ENCODE results near the gene DUSP10. TPM values are rescaled to one million over a fixed set of nuclear protein-coding genes. Genes with fewer than 3 reads are reported as not detected.

DUSP10 gene
- total RNA-seq, 1 experiment from 2014 or later: 1.6 TPM

DNA sequence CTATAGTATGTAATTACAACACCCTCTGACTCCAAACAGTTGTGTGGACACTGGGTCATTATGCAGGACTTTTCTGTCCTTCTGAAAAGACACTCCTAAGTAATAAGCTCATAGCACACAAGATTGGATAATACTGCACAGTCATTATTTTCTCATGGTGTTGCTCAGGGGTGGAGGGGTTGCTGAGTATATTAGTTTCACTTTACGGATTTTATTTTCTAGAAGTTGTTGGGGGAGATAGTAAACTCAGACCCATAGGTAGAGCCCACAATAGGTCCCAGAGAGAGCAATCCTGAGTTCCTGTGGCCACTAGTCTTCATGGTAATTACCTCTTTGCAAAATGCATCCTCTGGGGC, 53.4 kb downstream of the DUSP10 start (continued):
- TF ChIP-seq GTF2I (CRISPR knock-in tag; conservative IDR thresholded peaks at IDR 0.05) (no peak), ELF4 (CRISPR knock-in tag; IDR thresholded peaks at IDR 0.05; ENCODE audit: low read depth) (no peak), SMAD4 (CRISPR knock-in tag; IDR thresholded peaks at IDR 0.05) (no peak)
- TF ChIP-seq, protein P1, sequence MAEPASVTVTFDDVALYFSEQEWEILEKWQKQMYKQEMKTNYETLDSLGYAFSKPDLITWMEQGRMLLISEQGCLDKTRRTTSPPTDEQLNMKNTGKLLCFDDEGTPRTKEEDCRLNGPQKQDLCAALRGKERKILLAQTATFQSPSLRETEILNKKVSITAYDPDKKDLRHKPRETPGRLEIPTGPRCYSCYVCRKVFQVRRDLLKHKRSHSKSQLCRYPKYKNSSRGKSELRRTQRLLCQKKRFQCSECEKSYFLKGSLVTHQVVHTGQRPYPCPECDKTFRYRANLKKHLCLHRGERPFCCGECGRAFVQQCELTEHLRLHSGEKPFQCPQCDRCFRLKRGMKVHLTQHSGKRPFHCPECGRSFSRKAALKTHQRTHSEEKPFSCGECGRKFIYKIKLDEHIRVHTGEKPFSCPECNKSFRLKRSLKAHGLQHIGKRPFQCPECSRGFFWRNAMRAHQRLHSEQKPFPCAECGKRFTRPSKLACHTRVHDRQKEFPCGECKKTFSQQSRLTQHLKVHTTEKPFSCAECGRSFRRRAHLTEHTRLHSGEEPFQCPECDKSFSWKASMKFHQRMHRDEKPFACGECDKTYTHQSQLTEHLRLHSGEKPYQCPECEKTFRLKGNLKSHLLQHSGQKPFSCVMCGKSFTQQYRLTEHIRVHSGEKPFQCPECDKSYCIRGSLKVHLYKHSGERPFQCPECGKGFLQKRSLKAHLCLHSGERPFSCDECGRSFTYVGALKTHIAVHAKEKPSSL (CRISPR knock-in tag; conservative IDR thresholded peaks at IDR 0.05): no peak
- TF ChIP-seq, protein P2, sequence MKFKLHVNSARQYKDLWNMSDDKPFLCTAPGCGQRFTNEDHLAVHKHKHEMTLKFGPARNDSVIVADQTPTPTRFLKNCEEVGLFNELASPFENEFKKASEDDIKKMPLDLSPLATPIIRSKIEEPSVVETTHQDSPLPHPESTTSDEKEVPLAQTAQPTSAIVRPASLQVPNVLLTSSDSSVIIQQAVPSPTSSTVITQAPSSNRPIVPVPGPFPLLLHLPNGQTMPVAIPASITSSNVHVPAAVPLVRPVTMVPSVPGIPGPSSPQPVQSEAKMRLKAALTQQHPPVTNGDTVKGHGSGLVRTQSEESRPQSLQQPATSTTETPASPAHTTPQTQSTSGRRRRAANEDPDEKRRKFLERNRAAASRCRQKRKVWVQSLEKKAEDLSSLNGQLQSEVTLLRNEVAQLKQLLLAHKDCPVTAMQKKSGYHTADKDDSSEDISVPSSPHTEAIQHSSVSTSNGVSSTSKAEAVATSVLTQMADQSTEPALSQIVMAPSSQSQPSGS (CRISPR knock-in tag; IDR thresholded peaks at IDR 0.05; ENCODE audit: borderline replicate concordance, low read depth): no peak
- TF ChIP-seq, protein P3, sequence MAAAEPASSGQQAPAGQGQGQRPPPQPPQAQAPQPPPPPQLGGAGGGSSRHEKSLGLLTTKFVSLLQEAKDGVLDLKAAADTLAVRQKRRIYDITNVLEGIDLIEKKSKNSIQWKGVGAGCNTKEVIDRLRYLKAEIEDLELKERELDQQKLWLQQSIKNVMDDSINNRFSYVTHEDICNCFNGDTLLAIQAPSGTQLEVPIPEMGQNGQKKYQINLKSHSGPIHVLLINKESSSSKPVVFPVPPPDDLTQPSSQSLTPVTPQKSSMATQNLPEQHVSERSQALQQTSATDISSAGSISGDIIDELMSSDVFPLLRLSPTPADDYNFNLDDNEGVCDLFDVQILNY (CRISPR knock-in tag; IDR thresholded peaks at IDR 0.05): no peak

DNA sequence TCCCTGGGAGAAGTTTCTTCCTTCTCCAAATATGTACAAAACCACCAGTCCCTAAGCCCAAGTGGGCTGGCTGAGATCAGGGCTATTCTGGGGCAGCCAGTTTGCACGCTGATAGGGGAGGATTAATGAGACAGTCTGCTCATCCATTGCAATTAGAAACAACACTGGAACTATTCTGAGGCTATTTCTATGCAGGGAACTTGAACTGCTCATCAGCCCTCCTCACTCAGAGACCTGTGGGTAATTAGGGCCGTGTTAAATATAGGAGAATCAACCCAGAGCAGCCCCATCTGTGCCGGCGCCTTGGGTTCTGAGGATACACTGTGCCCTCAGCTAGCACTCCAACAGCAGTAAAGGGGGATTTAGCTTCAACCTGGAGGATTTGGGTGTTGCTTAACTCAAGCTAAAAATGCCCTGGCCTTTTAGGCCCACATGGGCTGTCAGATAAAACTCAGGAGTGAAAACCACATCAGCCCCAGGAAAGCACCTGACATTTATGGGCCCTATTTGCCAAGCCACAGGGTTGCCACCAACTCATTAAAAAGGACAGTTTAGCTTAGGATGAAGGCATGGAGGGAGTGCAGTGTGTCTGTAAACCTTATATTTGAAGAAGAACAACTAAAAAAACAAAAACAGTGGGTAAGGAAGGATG, 53.9 kb downstream of the DUSP10 start:
- POLR2A ChIA-PET: no interaction called here
- CTCF ChIA-PET: no interaction called here

More for the DNA sequence above, 53.9 kb downstream of the DUSP10 start:
- Mint-ChIP-seq H3K36me3 (no peaks in the 10 kb centered on the region), H3K4me3 (no peak overlapping the region), H3K27ac (no peak overlapping the region), H3K4me1 (0 out of 2 replicates have a peak, but pooled peaks cover 9% of the 10 kb centered on the region), H3K27me3 (ENCODE audit: low read depth) (no peaks in the 10 kb centered on the region), H3K9me3 (0 out of 2 replicates have a peak, but pooled peaks cover 4% of the 10 kb centered on the region)
- DNase-seq (ENCODE audit: low spot score) (no peak), ATAC-seq (no peak)
- no peak for TF ChIP-seq MYBL2 (CRISPR knock-in tag; IDR thresholded peaks at IDR 0.05)
- TF ChIP-seq, protein P4, sequence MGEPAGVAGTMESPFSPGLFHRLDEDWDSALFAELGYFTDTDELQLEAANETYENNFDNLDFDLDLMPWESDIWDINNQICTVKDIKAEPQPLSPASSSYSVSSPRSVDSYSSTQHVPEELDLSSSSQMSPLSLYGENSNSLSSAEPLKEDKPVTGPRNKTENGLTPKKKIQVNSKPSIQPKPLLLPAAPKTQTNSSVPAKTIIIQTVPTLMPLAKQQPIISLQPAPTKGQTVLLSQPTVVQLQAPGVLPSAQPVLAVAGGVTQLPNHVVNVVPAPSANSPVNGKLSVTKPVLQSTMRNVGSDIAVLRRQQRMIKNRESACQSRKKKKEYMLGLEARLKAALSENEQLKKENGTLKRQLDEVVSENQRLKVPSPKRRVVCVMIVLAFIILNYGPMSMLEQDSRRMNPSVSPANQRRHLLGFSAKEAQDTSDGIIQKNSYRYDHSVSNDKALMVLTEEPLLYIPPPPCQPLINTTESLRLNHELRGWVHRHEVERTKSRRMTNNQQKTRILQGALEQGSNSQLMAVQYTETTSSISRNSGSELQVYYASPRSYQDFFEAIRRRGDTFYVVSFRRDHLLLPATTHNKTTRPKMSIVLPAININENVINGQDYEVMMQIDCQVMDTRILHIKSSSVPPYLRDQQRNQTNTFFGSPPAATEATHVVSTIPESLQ (CRISPR knock-in tag; IDR thresholded peaks at IDR 0.05): no peak
- TF ChIP-seq ZNF671 (CRISPR knock-in tag; IDR thresholded peaks at IDR 0.05): no peak
- TF ChIP-seq RELA (CRISPR knock-in tag; IDR thresholded peaks at IDR 0.05; ENCODE audit: borderline replicate concordance): no peak
- TF ChIP-seq NR3C1 (CRISPR knock-in tag; conservative IDR thresholded peaks at IDR 0.05; ENCODE audit: low read depth): no peak
- TF ChIP-seq, protein P5, sequence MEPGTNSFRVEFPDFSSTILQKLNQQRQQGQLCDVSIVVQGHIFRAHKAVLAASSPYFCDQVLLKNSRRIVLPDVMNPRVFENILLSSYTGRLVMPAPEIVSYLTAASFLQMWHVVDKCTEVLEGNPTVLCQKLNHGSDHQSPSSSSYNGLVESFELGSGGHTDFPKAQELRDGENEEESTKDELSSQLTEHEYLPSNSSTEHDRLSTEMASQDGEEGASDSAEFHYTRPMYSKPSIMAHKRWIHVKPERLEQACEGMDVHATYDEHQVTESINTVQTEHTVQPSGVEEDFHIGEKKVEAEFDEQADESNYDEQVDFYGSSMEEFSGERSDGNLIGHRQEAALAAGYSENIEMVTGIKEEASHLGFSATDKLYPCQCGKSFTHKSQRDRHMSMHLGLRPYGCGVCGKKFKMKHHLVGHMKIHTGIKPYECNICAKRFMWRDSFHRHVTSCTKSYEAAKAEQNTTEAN (CRISPR knock-in tag; IDR thresholded peaks at IDR 0.05): no peak
- TF ChIP-seq FOXJ3 (CRISPR knock-in tag; IDR thresholded peaks at IDR 0.05; ENCODE audit: borderline replicate concordance): no peak
- TF ChIP-seq NFATC4 (CRISPR knock-in tag; IDR thresholded peaks at IDR 0.05): no peak
- TF ChIP-seq GRHL2 (CRISPR knock-in tag; IDR thresholded peaks at IDR 0.05; ENCODE audit: insufficient replicate concordance, severe bottlenecking): no peak
- TF ChIP-seq, protein P6, sequence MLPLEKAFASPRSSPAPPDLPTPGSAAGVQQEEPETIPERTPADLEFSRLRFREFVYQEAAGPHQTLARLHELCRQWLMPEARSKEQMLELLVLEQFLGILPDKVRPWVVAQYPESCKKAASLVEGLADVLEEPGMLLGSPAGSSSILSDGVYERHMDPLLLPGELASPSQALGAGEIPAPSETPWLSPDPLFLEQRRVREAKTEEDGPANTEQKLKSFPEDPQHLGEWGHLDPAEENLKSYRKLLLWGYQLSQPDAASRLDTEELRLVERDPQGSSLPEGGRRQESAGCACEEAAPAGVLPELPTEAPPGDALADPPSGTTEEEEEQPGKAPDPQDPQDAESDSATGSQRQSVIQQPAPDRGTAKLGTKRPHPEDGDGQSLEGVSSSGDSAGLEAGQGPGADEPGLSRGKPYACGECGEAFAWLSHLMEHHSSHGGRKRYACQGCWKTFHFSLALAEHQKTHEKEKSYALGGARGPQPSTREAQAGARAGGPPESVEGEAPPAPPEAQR (CRISPR knock-in tag; IDR thresholded peaks at IDR 0.05): no peak
- TF ChIP-seq, protein P7, sequence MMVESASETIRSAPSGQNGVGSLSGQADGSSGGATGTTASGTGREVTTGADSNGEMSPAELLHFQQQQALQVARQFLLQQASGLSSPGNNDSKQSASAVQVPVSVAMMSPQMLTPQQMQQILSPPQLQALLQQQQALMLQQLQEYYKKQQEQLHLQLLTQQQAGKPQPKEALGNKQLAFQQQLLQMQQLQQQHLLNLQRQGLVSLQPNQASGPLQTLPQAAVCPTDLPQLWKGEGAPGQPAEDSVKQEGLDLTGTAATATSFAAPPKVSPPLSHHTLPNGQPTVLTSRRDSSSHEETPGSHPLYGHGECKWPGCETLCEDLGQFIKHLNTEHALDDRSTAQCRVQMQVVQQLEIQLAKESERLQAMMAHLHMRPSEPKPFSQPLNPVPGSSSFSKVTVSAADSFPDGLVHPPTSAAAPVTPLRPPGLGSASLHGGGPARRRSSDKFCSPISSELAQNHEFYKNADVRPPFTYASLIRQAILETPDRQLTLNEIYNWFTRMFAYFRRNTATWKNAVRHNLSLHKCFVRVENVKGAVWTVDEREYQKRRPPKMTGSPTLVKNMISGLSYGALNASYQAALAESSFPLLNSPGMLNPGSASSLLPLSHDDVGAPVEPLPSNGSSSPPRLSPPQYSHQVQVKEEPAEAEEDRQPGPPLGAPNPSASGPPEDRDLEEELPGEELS (CRISPR knock-in tag; IDR thresholded peaks at IDR 0.05): no peak
- TF ChIP-seq, protein P8, sequence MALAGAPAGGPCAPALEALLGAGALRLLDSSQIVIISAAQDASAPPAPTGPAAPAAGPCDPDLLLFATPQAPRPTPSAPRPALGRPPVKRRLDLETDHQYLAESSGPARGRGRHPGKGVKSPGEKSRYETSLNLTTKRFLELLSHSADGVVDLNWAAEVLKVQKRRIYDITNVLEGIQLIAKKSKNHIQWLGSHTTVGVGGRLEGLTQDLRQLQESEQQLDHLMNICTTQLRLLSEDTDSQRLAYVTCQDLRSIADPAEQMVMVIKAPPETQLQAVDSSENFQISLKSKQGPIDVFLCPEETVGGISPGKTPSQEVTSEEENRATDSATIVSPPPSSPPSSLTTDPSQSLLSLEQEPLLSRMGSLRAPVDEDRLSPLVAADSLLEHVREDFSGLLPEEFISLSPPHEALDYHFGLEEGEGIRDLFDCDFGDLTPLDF (CRISPR knock-in tag; IDR thresholded peaks at IDR 0.05): no peak
- TF ChIP-seq IRF2 (CRISPR knock-in tag; IDR thresholded peaks at IDR 0.05; ENCODE audit: borderline replicate concordance, low read depth): no peak
